HTR-8/SVneo (cell line): ENCODE measurements around the gene BIRC6.

Experiments used
- DNase-seq: peaks from one replicate; pipeline ENCODE4 v3.0.0; 2011; ENCODE audit warnings: low spot score, mixed read lengths; ENCODE audit not compliant: insufficient read length
- FAIRE-seq: peaks from 2 replicates; lab custom pipeline; 2011; peaks lifted over from hg19 to GRCh38; lab: Jason Lieb, UNC

Gene BIRC6

GRCh38 chr2:32652555-32653209 lies 295.9 kb downstream of the BIRC6 start:
- no peak for DNase-seq
- no peak for FAIRE-seq

- no peak for FAIRE-seq
- no peak for DNase-seq
These were observed 299.2 kb downstream of the BIRC6 start for GRCh38 chr2:32656069-32656468.

- FAIRE-seq, result no peak
- no peak for DNase-seq
These were observed 307.0 kb downstream of the BIRC6 start for GRCh38 chr2:32663864-32664263.

- DNase-seq (no peak), FAIRE-seq (no peak)
These were observed 309.9 kb downstream of the BIRC6 start for GRCh38 chr2:32666704-32667103.

- FAIRE-seq, result no peak
These were observed 311.4 kb downstream of the BIRC6 start for GRCh38 chr2:32668254-32668653.

More at GRCh38 chr2:32668254-32668653, 311.4 kb downstream of the BIRC6 start:
- no peak for DNase-seq
